HG02763 (cell line): ENCODE measurements around the gene PSMD11.

Experiments
- ATAC-seq: cut with Tn5 transposase; IDR thresholded peaks from one replicate; pipeline ENCODE4 v1.9.1; 2021; ENCODE audit warnings: mild to moderate bottlenecking, moderate library complexity; ENCODE audit not compliant: unreplicated experiment

PSMD11 gene

GRCh38 chr17:32489320-32490100, 45.2 kb downstream of the PSMD11 start:
- no peak for ATAC-seq

- no peak for ATAC-seq
Observed at GRCh38 chr17:32490101-32490482, 45.8 kb downstream of the PSMD11 start.

- ATAC-seq, result no peak
Observed at GRCh38 chr17:32491371-32492263, 47.3 kb downstream of the PSMD11 start.

GRCh38 chr17:32492264-32492589, 47.9 kb downstream of the PSMD11 start:
- no peak for ATAC-seq

GRCh38 chr17:32492648-32493289, 48.5 kb downstream of the PSMD11 start:
- no peak for ATAC-seq

- ATAC-seq, result no peak
Observed at GRCh38 chr17:32493571-32493970, 49.3 kb downstream of the PSMD11 start.

GRCh38 chr17:32493976-32494513, 49.7 kb downstream of the PSMD11 start:
- no peak for ATAC-seq

GRCh38 chr17:32494621-32495358, 50.5 kb downstream of the PSMD11 start:
- ATAC-seq, result no peak

- ATAC-seq, result no peak
Observed at GRCh38 chr17:32495359-32496231, 51.3 kb downstream of the PSMD11 start.

- no peak for ATAC-seq
Observed at GRCh38 chr17:32496395-32497073, 52.2 kb downstream of the PSMD11 start.

- no peak for ATAC-seq
Observed at GRCh38 chr17:32497431-32498205, 53.3 kb downstream of the PSMD11 start.

GRCh38 chr17:32498391-32498790, 54.1 kb downstream of the PSMD11 start:
- no peak for ATAC-seq

GRCh38 chr17:32502013-32502412, 57.7 kb downstream of the PSMD11 start:
- no peak for ATAC-seq

- no peak for ATAC-seq
Observed at GRCh38 chr17:32502710-32503109, 58.4 kb downstream of the PSMD11 start.

- ATAC-seq, result peak; percentile 81
Observed at GRCh38 chr17:32503251-32504165, 59.2 kb downstream of the PSMD11 start.

- no peak for ATAC-seq
Observed at GRCh38 chr17:32504166-32504990, 60.1 kb downstream of the PSMD11 start.
